Vagina (tissue), 2 donors: ENCODE measurements around the gene DGLUCY. TPM values are rescaled to one million over a fixed set of nuclear protein-coding genes. Genes with fewer than 3 reads are reported as not detected.
"Not testable (repeated sequence)": the region's sequence is repeated elsewhere in the genome, so short reads cannot be mapped to it uniquely, and the experiment has no call there.

ENCODE experiments used
- DNase-seq, 2 donors: peaks; one replicate each; pipeline ENCODE4 v3.0.0-alpha.2; 2017; ENCODE audit errors: extremely low spot score in 2 of 2
- H3K27ac ChIP-seq: fragments of 200-600 bp; sonication (generic); one replicate; pipeline ENCODE4 v1.5.1; 2019
- H3K27me3 ChIP-seq: fragments of 200-600 bp; sonication (generic); one replicate; pipeline ENCODE4 v1.5.1; 2019
- H3K36me3 ChIP-seq, 2 donors: fragments of 200-600 bp; sonication (generic); one replicate each; pipeline ENCODE4 v1.5.1; 2017 to 2019
- H3K4me1 ChIP-seq: fragments of 200-600 bp; sonication (generic); one replicate; pipeline ENCODE4 v1.5.1; 2019
- H3K4me3 ChIP-seq, 2 donors: fragments of 200-600 bp; sonication (generic); 1 replicate in 1 of 2; 2 replicates in 1 of 2; pipeline ENCODE4 v1.5.1; 2016 to 2019
- H3K9me3 ChIP-seq: fragments of 200-600 bp; sonication (generic); one replicate; pipeline ENCODE4 v1.5.1; 2019
- CTCF ChIP-seq, 3 experiments: fragments of 450-650 bp in 2 of 3; fragments of 200-600 bp in 1 of 3; sonication (generic) in 1 of 3; IDR thresholded peaks; one replicate each; pipeline ENCODE4 v1.5.1; 2017 to 2019; ENCODE audit warnings: antibody characterized with exemption in 3 of 3, mild to moderate bottlenecking in 2 of 3, moderate library complexity in 2 of 3
- POLR2A ChIP-seq, 2 donors: fragments of 450-650 bp; IDR thresholded peaks; one replicate each; pipeline ENCODE4 v1.6.1; 2017; ENCODE audit warnings: antibody characterized with exemption in 2 of 2, mild to moderate bottlenecking in 2 of 2, moderate library complexity in 2 of 2
- POLR2AphosphoS5 ChIP-seq, 2 donors: sonication (generic); formaldehyde crosslinking; IDR thresholded peaks; one replicate each; pipeline ENCODE4 v1.9.0; 2017; ENCODE audit warnings: antibody characterized with exemption in 2 of 2, mild to moderate bottlenecking in 2 of 2, low read depth in 1 of 2; ENCODE audit not compliant: insufficient read depth in 1 of 2
- intact Hi-C: fragments of 100-400 bp; cut with DNase I; formaldehyde crosslinking; loops from one replicate; pipeline ENCODE4 v1.15.1; 2023
- total RNA-seq: library from RNA; depleted of rRNA; stranded (reverse); fragments of >200 nt; gene quantifications from one replicate; pipeline ENCODE4 v1.2.3, GENCODE V29; 2016

Gene DGLUCY
- total RNA-seq, 1 donor from 2014 or later: 57.0 TPM

GRCh38 chr14:91241863-91242262 is 128.0 kb downstream of the DGLUCY start:
- Histone ChIP-seq H3K4me3 (peak overlapping the region in 1 of 2 donors; percentile 26), H3K27me3 (no peaks in the 10 kb centered on the region), H3K4me1 (peaks cover 29% of the 10 kb centered on the region), H3K27ac (peak overlapping the region; percentile 33), H3K9me3 (no peaks in the 10 kb centered on the region), H3K36me3 (no peaks in the 10 kb centered on the region)
- intact Hi-C loops: no loop called here
- DNase-seq: no peak
- no peak for TF ChIP-seq POLR2AphosphoS5 (IDR thresholded peaks at IDR 0.05; ENCODE audit: insufficient read depth in 1 of 2, low read depth in 1 of 2)
- TF ChIP-seq CTCF (IDR thresholded peaks at IDR 0.05): no peak
- TF ChIP-seq POLR2A (IDR thresholded peaks at IDR 0.05): no peak

- H3K4me1 ChIP-seq: peaks cover 29% of the 10 kb centered on the region
- intact Hi-C loops: no loop called here
- peak overlapping the region; percentile 33 for H3K27ac ChIP-seq
- DNase-seq: no peak
- no peaks in the 10 kb centered on the region for H3K27me3 ChIP-seq
- H3K9me3 ChIP-seq: no peaks in the 10 kb centered on the region
- no peak for TF ChIP-seq POLR2AphosphoS5 (IDR thresholded peaks at IDR 0.05; ENCODE audit: insufficient read depth in 1 of 2, low read depth in 1 of 2)
- TF ChIP-seq POLR2A (IDR thresholded peaks at IDR 0.05): no peak
- no peak for TF ChIP-seq CTCF (IDR thresholded peaks at IDR 0.05)
- no peaks in the 10 kb centered on the region for H3K36me3 ChIP-seq
- peak overlapping the region in 1 of 2 donors; percentile 26 for H3K4me3 ChIP-seq
These were observed 128.8 kb downstream of the DGLUCY start for GRCh38 chr14:91242635-91243034.

GRCh38 chr14:91243074-91243471 is 129.2 kb downstream of the DGLUCY start:
- peaks cover 29% of the 10 kb centered on the region for H3K4me1 ChIP-seq
- TF ChIP-seq CTCF (IDR thresholded peaks at IDR 0.05): no peak
- TF ChIP-seq POLR2A (IDR thresholded peaks at IDR 0.05): no peak
- no peak for TF ChIP-seq POLR2AphosphoS5 (IDR thresholded peaks at IDR 0.05; ENCODE audit: insufficient read depth in 1 of 2, low read depth in 1 of 2)
- no peaks in the 10 kb centered on the region for H3K9me3 ChIP-seq
- H3K27ac ChIP-seq: peak overlapping the region; percentile 33
- no peak for DNase-seq
- no peaks in the 10 kb centered on the region for H3K36me3 ChIP-seq
- H3K4me3 ChIP-seq: peak overlapping the region in 1 of 2 donors; percentile 13
- intact Hi-C loops: no loop called here
- H3K27me3 ChIP-seq: no peaks in the 10 kb centered on the region

- Histone ChIP-seq H3K4me3 (peak within 1 kb of the TSS; percentile 9 to 13), H3K36me3 (no peaks in the 10 kb centered on the region), H3K4me1 (peaks cover 29% of the 10 kb centered on the region), H3K9me3 (no peaks in the 10 kb centered on the region), H3K27me3 (no peaks in the 10 kb centered on the region), H3K27ac (peak within 1 kb of the TSS; percentile 21)
- TF ChIP-seq POLR2A (IDR thresholded peaks at IDR 0.05) (no peak), POLR2AphosphoS5 (IDR thresholded peaks at IDR 0.05; ENCODE audit: insufficient read depth in 1 of 2, low read depth in 1 of 2) (peak in 1 of 2 donors; percentile 14)
- intact Hi-C loops: no loop called here
- no peak for DNase-seq
These were observed 130.6 kb downstream of the DGLUCY start, which contains the start of gene GPR68 for GRCh38 chr14:91244501-91244901. Gene GPR68 (minus strand): TSS chr14:91244704. CDS start chr14:91235050, 9,654 bp downstream.

- Histone ChIP-seq H3K36me3 (no peaks in the 10 kb centered on the region), H3K9me3 (no peaks in the 10 kb centered on the region), H3K4me1 (peaks cover 29% of the 10 kb centered on the region), H3K27me3 (no peaks in the 10 kb centered on the region), H3K27ac (peak overlapping the region; percentile 21), H3K4me3 (no peak overlapping the region)
- TF ChIP-seq POLR2A (IDR thresholded peaks at IDR 0.05) (no peak), CTCF (IDR thresholded peaks at IDR 0.05) (no peak), POLR2AphosphoS5 (IDR thresholded peaks at IDR 0.05; ENCODE audit: insufficient read depth in 1 of 2, low read depth in 1 of 2) (no peak)
- DNase-seq: no peak
- intact Hi-C loops: no loop called here
These were observed 131.2 kb downstream of the DGLUCY start for GRCh38 chr14:91245029-91245428.

GRCh38 chr14:91245616-91246015 is 131.7 kb downstream of the DGLUCY start:
- not testable (repeated sequence) for H3K27ac ChIP-seq, DNase-seq

More at GRCh38 chr14:91245616-91246015, 131.7 kb downstream of the DGLUCY start:
- peaks cover 34% of the 10 kb centered on the region for H3K4me1 ChIP-seq
- H3K36me3 ChIP-seq, H3K9me3 ChIP-seq, H3K27me3 ChIP-seq, H3K4me3 ChIP-seq, intact Hi-C loops: not testable (repeated sequence)
